Kidney epithelial cell (primary cell): Measurements from ENCODE around the gene TMEM19. TPM values are rescaled to one million over a fixed set of nuclear protein-coding genes. Genes with fewer than 3 reads are reported as not detected.
"Not testable (repeated sequence)": the region's sequence is repeated elsewhere in the genome, so short reads cannot be mapped to it uniquely, and the experiment has no call there.

ENCODE experiments used
- DNase-seq: peaks from one replicate; pipeline ENCODE4 v3.0.0-alpha.2; 2010; ENCODE audit warnings: low read depth
- H3K27me3 ChIP-seq: 2 replicates; pipeline ENCODE4 v1.6.0; 2011; ENCODE audit warnings: low read length; ENCODE audit not compliant: control insufficient read depth, insufficient read depth
- H3K36me3 ChIP-seq: 2 replicates; pipeline ENCODE4 v1.5.1; 2011; ENCODE audit warnings: low read length; ENCODE audit not compliant: control insufficient read depth, insufficient read depth
- H3K4me3 ChIP-seq: 2 replicates; pipeline ENCODE4 v1.5.1; 2011; ENCODE audit warnings: low read depth, mild to moderate bottlenecking, control low read depth, low read length
- CTCF ChIP-seq: IDR thresholded peaks from 2 replicates; pipeline ENCODE4 v1.5.1; 2011; ENCODE audit warnings: mild to moderate bottlenecking, moderate library complexity, low read length, control low read depth, inconsistent platforms; ENCODE audit not compliant: insufficient read depth, poor library complexity, severe bottlenecking
- total RNA-seq: library from RNA; depleted of rRNA; stranded (reverse); fragments of >200 nt; gene quantifications from 2 replicates; pipeline ENCODE4 v1.2.3, GENCODE V29; 2015

The TMEM19 gene
- total RNA-seq, 1 donor from 2014 or later: 13.1 TPM

- no peaks in the 10 kb centered on the region for H3K36me3 ChIP-seq
- H3K4me3 ChIP-seq: peak overlapping the region; percentile 71
- no peaks in the 10 kb centered on the region for H3K27me3 ChIP-seq
- TF ChIP-seq CTCF: no peak
- DNase-seq: no peak
These were observed 760 bp downstream of the TMEM19 start for GRCh38 chr12:71686658-71687025.

- not testable (repeated sequence) for DNase-seq, H3K36me3 ChIP-seq
- H3K4me3 ChIP-seq: peak overlapping the region; percentile 71
These were observed 1.3 kb downstream of the TMEM19 start for GRCh38 chr12:71687172-71687571.

GRCh38 chr12:71688961-71689570, 3.2 kb downstream of the TMEM19 start:
- TF ChIP-seq CTCF: no peak
- Histone ChIP-seq H3K36me3 (no peaks in the 10 kb centered on the region), H3K4me3 (no peak overlapping the region), H3K27me3 (no peaks in the 10 kb centered on the region)
- DNase-seq: no peak

More at GRCh38 chr12:71687172-71687571, 1.3 kb downstream of the TMEM19 start:
- H3K27me3 ChIP-seq: not testable (repeated sequence)

- Histone ChIP-seq H3K36me3 (no peaks in the 10 kb centered on the region), H3K27me3 (no peaks in the 10 kb centered on the region), H3K4me3 (no peak overlapping the region)
- no peak for TF ChIP-seq CTCF
- DNase-seq: no peak
These were observed 5.7 kb downstream of the TMEM19 start for GRCh38 chr12:71691504-71692129.

GRCh38 chr12:71693126-71693525, 7.2 kb downstream of the TMEM19 start:
- Histone ChIP-seq H3K36me3 (no peaks in the 10 kb centered on the region), H3K4me3 (no peak overlapping the region), H3K27me3 (no peaks in the 10 kb centered on the region)
- no peak for TF ChIP-seq CTCF
- DNase-seq: no peak

GRCh38 chr12:71693651-71694050, 7.8 kb downstream of the TMEM19 start:
- not testable (repeated sequence) for H3K36me3 ChIP-seq, H3K27me3 ChIP-seq, DNase-seq, H3K4me3 ChIP-seq

- no peak for TF ChIP-seq CTCF
- no peak for DNase-seq
These were observed 8.4 kb downstream of the TMEM19 start for GRCh38 chr12:71694099-71694820.

More at GRCh38 chr12:71694099-71694820, 8.4 kb downstream of the TMEM19 start:
- no peaks in the 10 kb centered on the region for H3K27me3 ChIP-seq
- peaks cover 1% of the 10 kb centered on the region for H3K36me3 ChIP-seq
- H3K4me3 ChIP-seq: no peak overlapping the region
